GM18520 (cell line): ENCODE results near the gene DNAH3.
"Not testable (repeated sequence)": the region's sequence is repeated elsewhere in the genome, so short reads cannot be mapped to it uniquely, and the experiment has no call there.

ENCODE experiments used
- ATAC-seq: cut with Tn5 transposase; IDR thresholded peaks from one replicate; pipeline ENCODE4 v1.9.1; 2021; ENCODE audit not compliant: unreplicated experiment

Gene DNAH3

DNA sequence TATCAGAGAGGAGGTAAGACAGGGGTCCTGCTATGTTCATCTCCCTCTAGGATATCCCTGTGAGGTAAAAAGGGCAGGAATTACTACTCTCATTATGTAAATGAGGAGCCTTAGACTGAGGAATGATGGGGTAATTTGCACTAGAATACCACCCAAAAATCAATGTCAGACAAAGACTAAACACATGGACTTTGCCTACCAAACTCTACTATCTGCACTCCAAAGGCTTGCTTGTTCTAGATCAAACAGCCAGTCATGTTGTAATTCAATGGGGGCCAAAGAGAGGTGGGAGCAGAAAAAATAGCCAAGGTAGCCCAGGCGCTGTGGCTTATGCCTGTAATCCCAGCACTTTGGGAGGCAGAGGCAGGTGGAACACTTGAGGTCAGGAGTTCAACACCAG is 129.3 kb downstream of the DNAH3 start:
- ATAC-seq = no peak

DNA sequence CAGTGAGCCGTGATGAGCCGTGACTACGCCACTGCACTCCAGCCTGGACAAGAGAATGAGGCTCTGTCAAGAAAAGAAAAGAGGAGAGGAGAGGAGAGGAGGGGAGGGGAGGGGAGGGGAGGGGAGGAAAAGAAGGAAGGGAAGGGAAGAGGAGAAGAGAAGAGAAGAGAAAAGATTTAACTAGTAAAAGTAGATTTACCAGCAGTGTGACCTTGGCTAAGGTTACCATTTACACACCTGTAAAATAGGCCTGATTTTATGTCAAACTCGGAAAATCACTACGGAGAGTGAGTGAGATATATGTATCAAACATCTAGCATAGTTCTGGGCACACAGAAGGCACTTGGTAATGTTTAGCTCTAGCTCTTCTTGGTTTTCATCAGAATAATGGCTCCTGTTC is 140.8 kb downstream of the DNAH3 start:
- ATAC-seq = no peak

DNA sequence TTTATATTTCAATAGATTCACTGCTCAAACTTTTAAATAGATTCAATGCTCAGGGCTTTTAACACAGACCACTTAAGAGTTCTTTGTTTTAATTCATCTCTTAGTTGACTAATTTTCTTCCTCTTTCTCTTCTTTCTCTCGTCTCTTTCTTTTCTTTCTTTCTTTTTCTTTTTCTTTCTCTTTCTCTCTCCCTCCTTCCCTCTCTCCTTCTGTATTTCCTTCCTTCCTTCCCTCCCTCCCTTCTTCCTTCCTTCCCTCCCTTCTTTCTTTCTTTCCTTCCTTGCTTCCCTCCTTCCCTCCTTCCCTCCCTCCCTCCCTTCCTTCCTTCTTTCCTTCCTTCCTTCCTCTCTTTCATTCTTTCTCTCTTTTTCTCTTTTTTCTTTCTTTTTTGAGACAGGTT is 145.6 kb downstream of the DNAH3 start:
- ATAC-seq = no peak

DNA sequence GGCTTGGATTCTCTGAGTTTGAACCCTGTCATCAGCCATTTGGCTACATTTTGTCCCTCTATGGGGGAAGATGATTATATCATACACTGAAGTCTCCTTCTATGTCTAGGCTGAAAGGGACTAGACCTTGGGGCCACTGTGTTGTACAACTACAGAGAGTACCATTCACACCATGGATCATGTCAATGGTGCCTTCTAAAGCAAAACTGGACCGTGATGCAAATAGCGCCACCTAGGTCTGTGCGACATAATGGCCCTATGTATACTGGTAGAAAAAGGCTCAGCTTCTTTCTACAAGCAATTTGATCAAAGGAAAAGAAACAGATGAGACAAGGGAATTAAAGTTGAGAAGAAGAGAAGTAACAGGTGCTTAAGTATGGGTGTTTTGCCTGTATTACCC is 149.4 kb downstream of the DNAH3 start:
- no peak for ATAC-seq

DNA sequence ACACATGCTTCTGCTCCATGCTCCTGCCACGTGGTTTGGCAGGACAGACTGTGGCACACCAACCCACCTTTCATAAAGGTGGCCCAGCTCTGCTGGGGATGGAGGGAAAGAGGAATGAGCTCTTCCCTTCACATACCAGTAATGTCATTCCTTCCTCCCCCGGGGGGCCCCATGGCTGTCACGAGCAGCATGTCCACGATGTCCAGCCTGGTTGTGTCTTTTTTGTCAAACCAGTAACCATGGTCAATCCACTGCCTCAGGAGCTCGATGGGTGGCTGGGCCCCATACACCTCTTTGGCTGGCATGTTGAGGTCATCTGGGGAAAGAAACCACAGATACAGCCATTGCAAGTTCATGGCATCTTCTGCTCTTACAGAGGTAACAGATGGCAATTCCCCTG is 153.5 kb downstream of the DNAH3 start:
- no peak for ATAC-seq

DNA sequence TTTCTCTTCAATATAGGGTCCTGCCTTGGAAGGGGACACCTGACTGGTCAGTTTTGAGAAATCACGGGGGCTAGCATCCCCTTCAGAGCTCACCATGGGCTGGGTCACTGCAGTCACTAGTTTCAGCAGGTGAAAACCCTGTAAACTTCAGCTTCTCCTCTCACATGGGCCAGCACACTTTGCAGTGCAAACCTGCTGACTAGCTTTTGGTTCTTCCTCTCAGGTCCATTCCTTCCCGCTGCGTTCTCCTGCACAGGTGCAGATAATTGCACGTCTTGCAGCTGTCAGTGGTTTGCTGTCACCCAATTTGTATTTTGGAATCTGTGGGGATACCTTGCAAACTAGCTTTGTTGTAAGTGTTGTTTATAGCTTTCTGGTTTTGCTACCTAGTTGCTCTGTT is 154.9 kb downstream of the DNAH3 start:
- no peak for ATAC-seq

DNA sequence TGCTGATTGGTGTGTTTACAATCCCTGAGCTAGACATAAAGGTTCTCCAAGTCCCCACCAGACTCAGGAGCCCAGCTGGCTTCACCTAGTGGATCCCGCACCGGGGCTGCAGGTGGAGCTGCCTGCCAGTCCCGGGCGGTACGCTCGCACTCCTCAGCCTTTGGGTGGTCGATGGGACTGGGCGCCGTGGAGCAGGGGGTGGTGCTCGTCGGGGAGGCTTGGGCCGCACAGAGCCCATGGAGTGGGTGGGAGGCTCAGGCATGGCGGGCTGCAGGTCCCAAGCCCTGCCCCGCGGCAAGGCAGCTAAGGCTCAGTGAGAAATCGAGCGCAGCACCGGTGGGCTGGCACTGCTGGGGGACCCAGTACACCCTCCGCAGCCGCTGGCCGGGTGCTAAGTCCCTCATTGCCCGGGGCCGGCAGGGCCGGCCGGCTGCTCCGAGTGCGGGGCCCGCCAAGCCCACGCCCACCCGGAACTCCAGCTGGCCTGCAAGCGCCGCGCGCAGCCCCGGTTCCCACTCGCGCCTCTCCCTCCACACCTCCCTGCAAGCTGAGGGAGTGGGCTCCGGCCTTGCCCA is 161.1 kb downstream of the DNAH3 start:
- not testable (repeated sequence) for ATAC-seq

DNA sequence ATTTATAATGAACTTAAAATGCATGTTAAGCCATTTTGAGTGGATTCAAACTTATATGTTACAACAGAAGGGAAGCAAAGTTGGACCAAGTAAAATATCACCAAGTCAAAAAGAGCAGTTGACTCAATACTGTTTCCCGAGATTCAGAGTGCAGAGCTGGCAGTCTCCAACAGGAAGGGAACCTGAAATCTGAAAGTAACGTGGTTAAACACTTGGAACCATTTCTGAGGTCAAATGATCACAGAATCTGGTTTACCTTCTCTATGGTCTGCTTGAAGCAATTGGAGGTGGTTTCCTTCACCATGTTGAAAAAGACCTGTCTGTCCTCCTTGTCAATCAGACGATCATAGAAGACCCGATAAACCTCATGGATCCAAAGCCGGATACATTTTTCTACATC is 163.6 kb downstream of the DNAH3 start:
- no peak for ATAC-seq

DNA sequence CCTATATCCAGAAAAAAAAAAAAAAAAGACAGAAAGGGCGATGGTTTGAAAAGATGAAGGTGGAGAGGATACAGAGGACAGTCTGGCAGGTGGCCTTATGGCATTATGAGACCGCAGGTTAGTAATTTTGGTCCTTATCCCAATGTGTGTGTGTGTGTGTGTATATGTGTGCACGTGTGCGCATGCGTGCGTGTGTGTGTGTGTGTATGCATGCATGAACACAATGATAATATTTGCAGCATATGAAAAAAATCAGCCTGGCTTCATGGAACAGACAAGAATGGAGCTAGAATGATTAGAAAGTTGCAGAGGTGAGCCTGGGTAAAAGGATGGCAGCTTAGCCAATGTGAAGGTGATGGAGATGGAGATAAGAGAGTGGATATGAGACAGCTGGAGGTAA is 166.6 kb downstream of the DNAH3 start:
- ATAC-seq = no peak

DNA sequence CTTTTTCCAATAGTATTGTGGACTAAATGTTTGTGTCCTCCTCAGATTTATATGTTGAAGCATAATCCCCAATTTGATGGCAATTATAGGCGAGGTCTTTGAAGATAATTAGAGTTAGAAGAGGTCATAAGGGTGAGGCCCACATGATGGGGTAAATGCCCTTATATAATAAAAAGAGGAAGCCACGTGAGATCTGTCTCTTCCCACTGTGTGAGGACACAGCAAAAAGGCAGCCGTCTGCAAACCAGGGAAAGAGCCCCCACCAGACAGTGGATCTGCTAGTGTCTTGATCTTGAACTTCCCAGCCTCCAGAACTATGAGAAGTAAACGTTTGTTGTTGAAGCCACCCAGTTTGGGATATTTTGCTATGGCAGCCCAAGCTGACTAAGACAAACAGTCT is 174.1 kb downstream of the DNAH3 start:
- no peak for ATAC-seq

DNA sequence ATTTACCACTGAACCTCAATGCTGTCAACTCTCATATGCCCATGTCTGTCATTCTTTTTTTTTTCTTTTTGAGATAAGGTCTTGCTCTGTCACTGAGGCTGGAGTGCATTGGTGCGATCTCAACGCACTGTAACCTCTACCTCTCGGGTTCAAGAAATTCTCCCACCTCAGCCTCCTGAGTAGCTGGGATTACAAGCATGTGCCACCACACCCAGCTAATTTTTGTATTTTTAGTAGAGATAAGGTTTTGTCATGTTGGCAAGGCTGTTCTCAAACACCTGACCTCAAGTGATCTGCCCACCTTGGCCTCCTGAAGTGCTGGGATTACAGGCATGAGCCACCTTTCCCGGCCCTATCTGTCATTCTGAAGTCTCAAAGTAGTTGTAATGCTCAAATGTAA is 177.4 kb downstream of the DNAH3 start:
- not testable (repeated sequence) for ATAC-seq

DNA sequence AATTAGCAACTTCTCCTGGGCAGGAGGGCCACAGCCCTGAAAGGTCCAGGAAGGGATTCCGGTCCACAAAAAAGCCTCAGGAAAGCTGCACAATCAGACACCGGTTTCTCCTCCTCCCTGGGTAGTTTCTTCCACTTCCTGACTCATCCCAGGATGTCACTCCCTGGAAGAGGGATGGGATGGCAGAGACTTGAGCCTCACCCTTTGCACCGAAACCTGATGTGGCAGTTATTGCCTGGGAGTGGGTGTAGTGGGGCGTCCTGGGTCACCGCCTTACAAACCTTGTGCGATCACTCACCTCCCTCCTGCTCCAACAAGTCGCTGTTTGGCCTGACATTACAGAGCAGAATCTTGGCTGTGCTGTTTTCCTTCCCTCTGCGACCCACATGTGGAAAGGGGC is 179.2 kb downstream of the DNAH3 start:
- ATAC-seq = no peak

DNA sequence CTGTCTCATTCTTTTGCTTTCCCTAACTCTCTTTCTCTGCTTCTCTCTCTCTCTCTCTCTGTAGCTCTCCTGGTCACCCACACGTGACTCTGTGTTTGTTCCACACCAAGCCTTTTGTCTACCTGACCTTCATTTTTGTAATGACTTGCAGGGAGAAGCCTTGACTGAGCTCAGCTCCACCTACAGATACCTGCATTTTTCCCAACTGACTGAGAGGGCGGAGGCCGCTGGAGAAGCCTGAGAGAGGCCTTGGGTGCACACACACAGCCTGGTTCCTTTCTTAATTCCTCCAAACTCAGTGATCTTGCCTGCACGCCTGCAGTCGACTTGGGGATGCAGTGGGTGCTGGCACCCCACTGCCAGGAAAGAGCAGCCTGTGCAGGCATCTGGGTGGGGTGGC is 181.3 kb downstream of the DNAH3 start:
- no peak for ATAC-seq

DNA sequence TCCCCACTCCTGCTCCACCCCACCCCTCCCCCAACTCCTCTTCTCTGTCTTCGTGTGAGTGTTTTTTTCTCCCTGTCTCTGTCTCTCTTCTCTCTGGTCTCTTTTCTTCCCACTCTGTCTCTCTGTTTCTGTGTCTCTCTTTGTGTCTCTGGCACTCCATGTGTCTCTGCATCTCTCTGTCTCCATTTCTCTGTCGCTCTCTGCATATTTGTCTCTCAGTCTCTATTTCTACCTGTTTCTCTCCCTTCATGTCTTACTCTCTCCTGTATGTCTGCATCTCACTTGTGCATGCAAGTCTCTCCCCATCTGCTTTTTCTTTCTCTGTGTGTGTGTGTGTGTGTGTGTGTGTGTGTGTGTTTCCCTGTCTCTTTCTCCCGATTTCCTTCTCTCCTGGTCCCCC is 181.9 kb downstream of the DNAH3 start:
- no peak for ATAC-seq

DNA sequence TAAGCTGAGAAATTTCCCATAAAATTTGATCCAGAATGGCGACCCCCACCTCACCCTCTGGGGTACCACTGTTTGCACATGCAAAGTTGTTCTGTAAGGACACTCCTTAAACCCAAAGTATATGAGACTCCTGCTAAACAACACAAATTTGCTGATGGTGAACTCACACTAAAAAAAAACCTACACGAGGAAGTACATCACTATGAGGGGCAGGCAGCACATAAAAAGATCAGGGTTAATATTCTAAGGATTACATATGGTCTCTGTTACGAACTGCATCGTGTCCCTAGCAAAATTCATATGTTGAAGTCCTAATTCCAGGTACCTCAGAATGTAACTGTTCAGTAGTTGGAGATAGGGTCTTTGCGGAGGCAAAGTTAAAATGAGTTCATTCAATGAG is 189.7 kb downstream of the DNAH3 start:
- ATAC-seq = no peak

DNA sequence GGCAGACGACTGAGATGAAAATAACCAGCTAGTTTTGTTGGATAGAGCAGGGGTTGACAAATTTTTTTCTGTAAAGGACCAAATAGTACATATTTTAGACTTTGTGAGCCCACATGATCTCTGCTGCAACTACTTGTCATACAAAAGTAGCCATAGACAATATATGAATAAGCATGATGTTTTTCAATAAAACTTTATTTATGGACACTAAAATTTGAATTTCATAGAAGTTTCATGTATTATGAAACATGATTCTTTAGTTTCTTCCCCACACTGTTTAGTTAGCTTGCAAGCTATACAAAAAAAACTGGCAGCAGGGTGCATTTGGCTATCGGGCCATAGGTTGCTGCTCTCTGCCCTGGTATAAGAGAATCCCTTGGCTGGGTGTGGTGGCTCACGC is 193.5 kb downstream of the DNAH3 start:
- no peak for ATAC-seq

DNA sequence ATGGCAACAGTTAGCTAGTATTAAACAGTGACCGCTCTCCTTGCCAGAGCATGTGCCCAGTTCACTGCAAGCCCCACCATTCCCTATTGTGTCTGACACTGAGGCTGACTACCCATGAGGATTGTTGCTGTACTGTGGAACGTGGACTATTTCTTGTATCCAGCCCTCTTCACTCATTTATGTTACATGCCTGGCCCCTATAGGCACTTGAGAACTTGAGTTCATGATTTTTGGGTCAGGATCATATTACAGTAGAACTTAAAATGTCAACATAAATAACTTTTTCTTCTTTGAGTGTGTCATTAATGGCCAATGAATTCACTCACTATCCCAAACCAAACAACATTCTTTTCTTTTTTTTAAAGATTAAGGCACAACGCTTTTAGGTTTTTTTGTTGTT is 194.3 kb downstream of the DNAH3 start:
- no peak for ATAC-seq

DNA sequence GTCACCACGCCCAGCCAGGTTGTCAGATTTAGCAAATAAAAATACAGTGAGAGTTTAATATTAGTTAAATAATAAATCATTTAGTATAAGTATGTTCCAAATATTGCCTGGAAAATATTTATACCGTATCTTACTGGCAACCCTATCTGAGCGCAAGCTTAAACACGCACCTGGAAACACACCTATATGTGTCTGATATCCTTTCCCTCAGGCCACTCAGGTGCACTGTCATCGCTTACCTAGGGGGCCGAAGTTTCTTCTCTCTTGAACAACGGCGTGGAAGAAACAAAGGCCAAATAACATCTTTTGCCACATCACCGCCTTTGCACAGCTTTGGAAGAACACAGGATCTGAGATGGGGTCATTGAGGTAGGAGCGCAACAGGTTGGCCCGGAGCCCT is 196.1 kb downstream of the DNAH3 start:
- no peak for ATAC-seq

DNA sequence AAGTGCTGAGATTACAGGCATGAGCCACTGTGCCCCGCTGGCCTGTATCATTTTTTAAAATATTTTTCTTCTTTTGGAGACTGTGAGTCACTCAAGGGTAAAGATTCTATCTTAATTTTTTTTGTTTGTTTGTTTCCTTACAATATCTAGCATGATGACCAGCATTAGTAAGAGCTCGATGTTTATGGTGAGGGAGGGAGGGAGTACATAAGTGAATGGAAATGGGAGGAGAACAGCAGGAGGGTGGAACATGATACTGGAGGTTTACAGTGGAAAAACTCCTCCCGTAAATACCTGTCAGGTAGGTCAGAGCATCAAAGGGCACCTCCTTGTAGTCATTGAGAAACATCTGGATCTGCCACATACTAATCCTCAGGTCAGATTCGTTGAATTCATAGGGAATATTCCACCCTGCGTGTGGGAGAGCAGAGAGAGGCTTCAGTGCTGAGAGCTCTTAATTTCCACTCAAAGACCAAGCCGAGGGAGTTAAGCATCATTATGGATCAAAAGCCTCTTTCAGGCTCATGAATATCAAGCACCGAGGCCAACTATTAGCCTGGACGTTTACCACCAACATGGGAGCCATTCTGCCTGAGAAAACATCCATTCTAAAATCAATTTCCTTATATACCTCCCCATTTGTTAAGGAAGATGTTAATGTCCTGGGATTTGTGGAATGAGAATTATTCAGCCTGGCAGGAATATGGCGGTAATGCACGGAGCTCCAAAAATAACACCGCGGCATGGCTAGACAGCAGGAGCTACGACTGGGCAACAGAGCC is 198.3 kb downstream of the DNAH3 start:
- no peak for ATAC-seq

DNA sequence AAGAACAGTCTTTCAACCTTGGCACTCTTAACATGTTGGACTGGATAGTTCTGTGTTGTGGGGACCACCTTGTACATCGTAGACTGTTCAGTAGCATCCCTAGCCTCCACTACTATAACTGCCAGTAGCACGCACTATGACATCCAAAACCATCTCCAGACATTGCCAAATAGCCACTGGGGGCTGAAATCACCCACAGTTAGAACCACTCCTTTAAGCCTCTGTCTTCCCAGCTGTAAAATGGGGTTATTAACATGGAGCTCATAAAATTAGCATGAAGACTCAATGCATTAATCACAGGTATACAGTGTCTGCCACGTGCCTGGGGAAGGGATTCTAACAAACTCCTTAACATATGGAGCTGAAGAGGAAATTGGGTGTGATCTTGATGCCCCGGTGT is 200.4 kb downstream of the DNAH3 start:
- no peak for ATAC-seq

DNA sequence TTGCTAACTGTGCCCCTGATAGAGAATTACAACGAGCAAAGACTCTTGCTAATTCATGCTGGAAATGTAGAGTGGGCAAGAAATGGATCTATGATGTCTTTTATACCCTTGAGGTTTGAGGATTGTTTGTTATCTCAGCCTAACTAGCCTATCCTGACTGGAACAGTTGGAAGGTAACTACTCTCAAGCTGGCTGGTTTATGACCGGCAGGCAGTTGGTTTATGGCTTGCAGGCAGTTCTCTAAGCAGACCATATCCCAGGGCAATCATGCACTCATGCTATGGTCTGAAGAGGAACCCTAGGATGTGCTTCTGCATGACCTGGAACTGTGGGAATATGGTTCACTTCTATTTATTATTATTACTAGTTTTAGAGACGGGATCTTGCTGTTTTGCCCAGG is 201.0 kb downstream of the DNAH3 start:
- ATAC-seq = no peak

DNA sequence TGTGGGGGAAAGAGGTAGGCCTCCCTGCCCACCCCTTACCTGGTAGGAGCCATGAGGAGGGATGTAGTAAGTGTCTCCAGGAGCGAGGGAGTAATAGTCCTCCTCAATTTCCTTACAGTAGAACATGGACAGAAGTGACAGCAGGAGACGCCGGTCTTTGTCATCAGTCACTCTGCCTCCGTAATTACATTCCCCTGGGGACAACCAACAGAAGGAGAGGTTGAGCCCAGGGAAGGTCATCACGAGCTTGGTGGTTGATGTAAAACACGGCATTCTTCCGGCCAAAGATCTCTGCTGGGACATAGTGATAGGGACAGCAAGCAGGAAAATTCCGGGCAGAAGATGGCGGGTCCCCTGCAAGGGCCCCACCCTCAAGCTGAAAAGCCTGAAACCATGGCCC is 202.2 kb downstream of the DNAH3 start:
- no peak for ATAC-seq

DNA sequence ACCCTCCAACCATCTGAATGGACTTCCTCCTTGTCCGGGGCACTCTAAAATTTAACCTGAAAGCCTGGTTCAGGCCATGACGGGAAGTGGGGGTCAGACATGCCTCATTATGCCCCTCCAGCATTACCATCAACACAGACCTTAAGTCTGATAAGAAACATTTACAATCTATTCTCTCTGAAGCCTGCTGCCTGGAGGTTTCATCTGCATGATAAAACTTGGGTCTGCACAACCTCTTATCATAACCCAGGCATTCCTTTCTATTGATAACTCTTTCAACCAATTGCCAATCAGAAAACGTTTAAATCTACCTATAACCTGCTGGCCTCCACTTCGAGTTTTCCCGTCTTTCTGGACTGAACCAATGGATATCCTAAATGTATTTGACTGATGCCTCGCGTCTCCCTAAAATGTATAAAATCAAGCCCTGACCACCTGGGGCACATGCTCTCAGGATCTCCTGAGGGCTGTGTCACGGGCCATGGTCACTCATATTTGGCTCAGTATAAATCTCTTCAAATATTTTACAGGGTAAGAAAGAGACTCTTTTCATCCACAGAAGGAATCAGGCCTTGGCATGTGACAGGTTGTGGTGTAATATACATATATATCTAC is 204.5 kb downstream of the DNAH3 start:
- ATAC-seq = no peak
